Urothelium cell line (cell line): ENCODE data around the gene SLC24A3.
"Not testable (repeated sequence)": the region's sequence is repeated elsewhere in the genome, so short reads cannot be mapped to it uniquely, and the experiment has no call there.

Experiments
- DNase-seq: peaks from one replicate; pipeline ENCODE4 v3.0.0; 2011; ENCODE audit warnings: low spot score, mixed read lengths
- FAIRE-seq: peaks from 2 replicates; lab custom pipeline; 2011; peaks lifted over from hg19 to GRCh38; lab: Jason Lieb, UNC

The SLC24A3 gene

GRCh38 chr20:19754201-19754600 is 541.8 kb downstream of the SLC24A3 start:
- DNase-seq, FAIRE-seq: not testable (repeated sequence)

- FAIRE-seq (no peak), DNase-seq (no peak)
Observed at GRCh38 chr20:19756761-19757486, 544.5 kb downstream of the SLC24A3 start.

GRCh38 chr20:19757487-19758132 is 545.2 kb downstream of the SLC24A3 start:
- DNase-seq, result peak; percentile 93
- peak; percentile 77 for FAIRE-seq

GRCh38 chr20:19758133-19758500 is 545.7 kb downstream of the SLC24A3 start, which contains the start of gene RIN2:
TSS of gene RIN2 (plus strand) at chr20:19758258. CDS start at chr20:19889602, 131,344 bp downstream.
- no peak for FAIRE-seq
- peak; percentile 76 for DNase-seq

GRCh38 chr20:19758501-19759331 is 546.3 kb downstream of the SLC24A3 start:
- peak; percentile 43 for DNase-seq
- no peak for FAIRE-seq

GRCh38 chr20:19760371-19760721 is 547.9 kb downstream of the SLC24A3 start:
- DNase-seq (no peak), FAIRE-seq (no peak)

GRCh38 chr20:19761326-19761725 is 548.9 kb downstream of the SLC24A3 start:
- FAIRE-seq (no peak), DNase-seq (no peak)

- DNase-seq (no peak), FAIRE-seq (no peak)
Observed at GRCh38 chr20:19761841-19762240, 549.4 kb downstream of the SLC24A3 start.

- DNase-seq, result no peak
- no peak for FAIRE-seq
Observed at GRCh38 chr20:19764207-19764606, 551.8 kb downstream of the SLC24A3 start.

GRCh38 chr20:19765266-19765665 is 552.8 kb downstream of the SLC24A3 start:
- DNase-seq (no peak), FAIRE-seq (no peak)

- DNase-seq, result no peak
- no peak for FAIRE-seq
Observed at GRCh38 chr20:19765913-19766312, 553.5 kb downstream of the SLC24A3 start.

GRCh38 chr20:19767070-19767469 is 554.6 kb downstream of the SLC24A3 start:
- FAIRE-seq, result no peak

GRCh38 chr20:19768325-19768842 is 555.9 kb downstream of the SLC24A3 start:
- no peak for DNase-seq
- FAIRE-seq, result no peak

More at GRCh38 chr20:19767070-19767469, 554.6 kb downstream of the SLC24A3 start:
- DNase-seq, result no peak

GRCh38 chr20:19769507-19769906 is 557.1 kb downstream of the SLC24A3 start:
- DNase-seq, result no peak
- no peak for FAIRE-seq

GRCh38 chr20:19770375-19770774 is 557.9 kb downstream of the SLC24A3 start:
- DNase-seq (no peak), FAIRE-seq (no peak)

- FAIRE-seq (no peak), DNase-seq (no peak)
Observed at GRCh38 chr20:19771031-19771430, 558.6 kb downstream of the SLC24A3 start.
